Activated naive CD4-positive, alpha-beta T cell treated with anti-CD3 and anti-CD28 coated beads, Interleukin-2, amount 50 U/mL, for 72 hours (primary cell): ENCODE measurements around the gene GABRP. TPM values are rescaled to one million over a fixed set of nuclear protein-coding genes. Genes with fewer than 3 reads are reported as not detected.
"Not testable (repeated sequence)": the region's sequence is repeated elsewhere in the genome, so short reads cannot be mapped to it uniquely, and the experiment has no call there.

Experiments used
- ATAC-seq, 2 donors: fragments of 150-1000 bp; cut with Tn5 transposase; 2 replicates each; pipeline ENCODE4 v1.10.0; 2021; ENCODE audit warnings: mild to moderate bottlenecking in 2 of 2, moderate library complexity in 2 of 2
- DNase-seq, 2 donors: peaks; one replicate each; pipeline ENCODE4 v3.0.0; 2021 to 2022; ENCODE audit warnings: low spot score in 2 of 2
- H3K27ac Mint-ChIP-seq, 2 donors: one replicate each; pipeline ENCODE4 v1.8.0; 2022; ENCODE audit warnings: mild to moderate bottlenecking in 2 of 2, mixed read lengths in 2 of 2
- H3K36me3 Mint-ChIP-seq, 2 donors: one replicate each; pipeline ENCODE4 v1.8.0; 2022; ENCODE audit warnings: mixed read lengths in 2 of 2
- H3K9me3 Mint-ChIP-seq, 2 donors: one replicate each; pipeline ENCODE4 v1.8.0; 2022; ENCODE audit warnings: mixed read lengths in 2 of 2
- total RNA-seq, 2 donors: library from RNA; stranded (reverse); gene quantifications; one replicate each; pipeline ENCODE4 v1.2.3, GENCODE V29; 2022

GABRP gene
- total RNA-seq, 2 donors from 2014 or later: not detected

- Mint-ChIP-seq H3K9me3 (no peaks in the 10 kb centered on the region), H3K27ac (no peak overlapping the region), H3K36me3 (no peaks in the 10 kb centered on the region)
- DNase-seq: no peak
- no peak for ATAC-seq
These were observed 31.9 kb upstream of the GABRP start for GRCh38 chr5:170751631-170752030.

GRCh38 chr5:170752257-170753215, 31.0 kb upstream of the GABRP start:
- ATAC-seq (no peak), DNase-seq (no peak)
- H3K36me3 Mint-ChIP-seq: no peaks in the 10 kb centered on the region
- H3K9me3 Mint-ChIP-seq: no peaks in the 10 kb centered on the region
- no peak overlapping the region for H3K27ac Mint-ChIP-seq

- no peak overlapping the region for H3K27ac Mint-ChIP-seq
- no peak for ATAC-seq
- H3K9me3 Mint-ChIP-seq: no peaks in the 10 kb centered on the region
- no peak for DNase-seq
- H3K36me3 Mint-ChIP-seq: no peaks in the 10 kb centered on the region
These were observed 30.2 kb upstream of the GABRP start for GRCh38 chr5:170753311-170753710.

GRCh38 chr5:170754508-170754907, 29.0 kb upstream of the GABRP start:
- not testable (repeated sequence) for H3K36me3 Mint-ChIP-seq, DNase-seq, ATAC-seq, H3K27ac Mint-ChIP-seq, H3K9me3 Mint-ChIP-seq

GRCh38 chr5:170755679-170756456, 27.7 kb upstream of the GABRP start:
- DNase-seq (no peak), ATAC-seq (no peak)
- Mint-ChIP-seq H3K36me3 (no peaks in the 10 kb centered on the region), H3K9me3 (no peaks in the 10 kb centered on the region), H3K27ac (no peak overlapping the region)

GRCh38 chr5:170756691-170757090, 26.8 kb upstream of the GABRP start:
- no peaks in the 10 kb centered on the region for H3K9me3 Mint-ChIP-seq
- ATAC-seq (no peak), DNase-seq (no peak)
- H3K36me3 Mint-ChIP-seq: no peaks in the 10 kb centered on the region
- H3K27ac Mint-ChIP-seq: no peak overlapping the region

- no peaks in the 10 kb centered on the region for H3K9me3 Mint-ChIP-seq
- DNase-seq (no peak), ATAC-seq (no peak)
- no peaks in the 10 kb centered on the region for H3K36me3 Mint-ChIP-seq
- H3K27ac Mint-ChIP-seq: no peak overlapping the region
These were observed 26.3 kb upstream of the GABRP start for GRCh38 chr5:170757182-170757601.

- ATAC-seq (no peak), DNase-seq (no peak)
- Mint-ChIP-seq H3K36me3 (no peaks in the 10 kb centered on the region), H3K9me3 (no peaks in the 10 kb centered on the region), H3K27ac (no peak overlapping the region)
These were observed 25.9 kb upstream of the GABRP start for GRCh38 chr5:170757669-170758068.

GRCh38 chr5:170758481-170758880, 25.0 kb upstream of the GABRP start:
- H3K27ac Mint-ChIP-seq: no peak overlapping the region
- ATAC-seq (no peak), DNase-seq (no peak)
- H3K36me3 Mint-ChIP-seq: no peaks in the 10 kb centered on the region
- H3K9me3 Mint-ChIP-seq: no peaks in the 10 kb centered on the region

- Mint-ChIP-seq H3K36me3 (no peaks in the 10 kb centered on the region), H3K27ac (no peak overlapping the region), H3K9me3 (no peaks in the 10 kb centered on the region)
- no peak for ATAC-seq
- no peak for DNase-seq
These were observed 23.4 kb upstream of the GABRP start for GRCh38 chr5:170760113-170760512.

GRCh38 chr5:170761048-170761707, 22.3 kb upstream of the GABRP start:
- H3K9me3 Mint-ChIP-seq: no peaks in the 10 kb centered on the region
- no peaks in the 10 kb centered on the region for H3K36me3 Mint-ChIP-seq
- DNase-seq (no peak), ATAC-seq (no peak)
- no peak overlapping the region for H3K27ac Mint-ChIP-seq

- ATAC-seq (no peak), DNase-seq (no peak)
- Mint-ChIP-seq H3K27ac (no peak overlapping the region), H3K36me3 (no peaks in the 10 kb centered on the region), H3K9me3 (no peaks in the 10 kb centered on the region)
These were observed 21.8 kb upstream of the GABRP start for GRCh38 chr5:170761708-170762066.

GRCh38 chr5:170762298-170762697, 21.2 kb upstream of the GABRP start:
- DNase-seq, ATAC-seq, H3K36me3 Mint-ChIP-seq, H3K9me3 Mint-ChIP-seq: not testable (repeated sequence)
- peak overlapping the region in 1 of 2 donors; percentile 11 for H3K27ac Mint-ChIP-seq

- not testable (repeated sequence) for H3K27ac Mint-ChIP-seq, H3K36me3 Mint-ChIP-seq, DNase-seq, ATAC-seq, H3K9me3 Mint-ChIP-seq
These were observed 17.7 kb upstream of the GABRP start for GRCh38 chr5:170765868-170766267.

- H3K9me3 Mint-ChIP-seq: no peaks in the 10 kb centered on the region
These were observed 14.3 kb upstream of the GABRP start for GRCh38 chr5:170769246-170769645.

GRCh38 chr5:170769898-170770416, 13.6 kb upstream of the GABRP start:
- no peaks in the 10 kb centered on the region for H3K9me3 Mint-ChIP-seq
- H3K36me3 Mint-ChIP-seq: no peaks in the 10 kb centered on the region
- no peak overlapping the region for H3K27ac Mint-ChIP-seq
- DNase-seq: no peak
- no peak for ATAC-seq

More at GRCh38 chr5:170769246-170769645, 14.3 kb upstream of the GABRP start:
- H3K27ac Mint-ChIP-seq: no peak overlapping the region
- no peak for DNase-seq
- ATAC-seq: no peak
- no peaks in the 10 kb centered on the region for H3K36me3 Mint-ChIP-seq

- H3K9me3 Mint-ChIP-seq: no peaks in the 10 kb centered on the region
- no peak for ATAC-seq
- no peak overlapping the region for H3K27ac Mint-ChIP-seq
- no peaks in the 10 kb centered on the region for H3K36me3 Mint-ChIP-seq
- DNase-seq: no peak
These were observed 12.0 kb upstream of the GABRP start for GRCh38 chr5:170771496-170771895.
